ENCODE data around the gene CEMIP2.

The CEMIP2 gene

GRCh38 chr9:71769175-71770161 lies 1.2 kb upstream of the CEMIP2 start:
- peak; percentile 66 for DNase-seq

- no peak for DNase-seq
Measured at GRCh38 chr9:71767776-71768321, 464 bp downstream of the CEMIP2 start.

DNA sequence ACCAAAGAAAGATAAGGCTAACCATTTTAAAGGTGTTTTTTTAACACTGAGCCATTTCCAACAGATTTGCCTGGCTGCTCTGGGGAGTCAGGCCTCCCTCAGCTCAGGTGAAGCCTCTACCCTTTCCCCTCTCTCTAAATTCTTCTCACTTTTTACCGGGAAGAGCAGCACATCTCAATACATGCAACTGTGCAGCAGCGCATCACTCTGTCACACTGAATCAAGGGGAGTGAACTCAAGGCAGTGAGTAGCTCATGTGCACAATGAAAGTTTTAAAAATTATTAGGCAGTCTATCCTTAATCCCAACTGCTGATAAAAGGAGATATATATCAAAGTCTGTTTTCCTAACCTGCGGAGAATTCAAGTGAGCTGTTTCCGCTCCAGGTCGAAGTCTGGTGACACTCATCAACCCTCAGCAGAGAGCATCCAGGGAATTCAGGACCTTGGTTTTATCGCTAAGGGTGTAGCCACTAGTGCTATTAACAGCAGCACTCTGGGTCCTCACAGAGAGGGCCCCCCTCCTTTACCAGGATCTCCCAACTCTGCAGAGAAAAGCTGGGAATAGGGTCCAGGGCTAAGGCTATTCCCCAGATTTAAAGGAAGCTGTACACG lies 1.0 kb downstream of the CEMIP2 start:
- DNase-seq, result no peak

DNA sequence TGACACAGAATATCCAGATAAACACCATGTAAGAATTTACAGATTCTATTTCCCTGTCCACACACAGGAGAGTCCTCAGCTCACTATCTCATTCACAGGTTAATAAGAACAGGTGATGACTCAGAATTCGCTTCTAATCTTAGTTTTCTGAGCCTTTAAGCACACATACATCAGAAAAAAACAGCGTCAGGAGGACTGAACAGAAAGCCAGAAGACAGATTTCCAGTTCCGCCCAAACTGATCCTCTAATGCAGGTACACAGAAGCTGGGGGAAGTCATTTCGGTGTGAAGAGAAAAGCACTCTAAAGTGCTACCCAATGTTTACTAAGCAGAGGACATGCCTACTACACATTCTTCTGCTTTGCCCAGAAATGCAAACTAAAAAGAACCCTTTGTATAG lies 1.6 kb downstream of the CEMIP2 start:
- DNase-seq, result no peak

GRCh38 chr9:71765693-71766092 lies 2.6 kb downstream of the CEMIP2 start:
- DNase-seq, result no peak

GRCh38 chr9:71764891-71765290 lies 3.4 kb downstream of the CEMIP2 start:
- no peak for DNase-seq

GRCh38 chr9:71764463-71764862 lies 3.9 kb downstream of the CEMIP2 start:
- DNase-seq, result no peak

- no peak for DNase-seq
Measured at GRCh38 chr9:71763832-71764231, 4.5 kb downstream of the CEMIP2 start.

DNA sequence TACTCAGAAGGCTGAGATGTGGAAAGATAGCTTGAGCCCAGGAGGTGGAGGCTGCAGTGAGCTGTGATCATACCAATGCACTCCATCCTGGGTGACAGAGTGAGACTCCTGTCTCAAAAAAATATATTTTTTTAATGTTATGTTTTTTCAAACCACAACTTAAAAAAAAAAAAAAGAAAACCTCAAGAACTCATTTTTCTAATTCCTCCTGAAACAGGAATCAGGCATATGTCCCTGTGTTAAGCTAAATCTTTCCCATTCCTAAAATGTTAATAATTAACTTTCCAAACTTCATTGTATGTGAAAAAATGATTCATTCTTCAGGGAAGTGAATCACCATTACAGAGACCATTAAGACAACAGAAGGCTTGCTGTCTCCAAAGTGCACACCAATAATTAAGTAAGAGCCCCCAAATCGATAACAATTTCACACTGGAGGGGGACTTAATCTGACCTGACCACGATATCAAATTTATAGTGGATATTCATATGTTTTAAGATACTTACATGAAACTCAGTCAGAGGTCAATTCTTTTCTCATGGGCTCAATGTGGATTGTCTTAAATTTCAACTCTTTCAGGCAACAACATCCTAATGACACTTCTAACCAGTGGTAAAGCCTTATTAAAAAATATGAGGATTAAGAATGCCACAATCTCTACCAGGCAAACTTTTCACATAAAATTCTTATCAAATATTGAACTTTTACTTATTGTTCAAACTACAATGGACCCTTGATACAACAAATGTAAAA lies 5.2 kb downstream of the CEMIP2 start:
- no peak for DNase-seq

GRCh38 chr9:71761938-71762353 lies 6.4 kb downstream of the CEMIP2 start:
- no peak for DNase-seq

- DNase-seq, result no peak
Measured at GRCh38 chr9:71760901-71761300, 7.4 kb downstream of the CEMIP2 start.

DNA sequence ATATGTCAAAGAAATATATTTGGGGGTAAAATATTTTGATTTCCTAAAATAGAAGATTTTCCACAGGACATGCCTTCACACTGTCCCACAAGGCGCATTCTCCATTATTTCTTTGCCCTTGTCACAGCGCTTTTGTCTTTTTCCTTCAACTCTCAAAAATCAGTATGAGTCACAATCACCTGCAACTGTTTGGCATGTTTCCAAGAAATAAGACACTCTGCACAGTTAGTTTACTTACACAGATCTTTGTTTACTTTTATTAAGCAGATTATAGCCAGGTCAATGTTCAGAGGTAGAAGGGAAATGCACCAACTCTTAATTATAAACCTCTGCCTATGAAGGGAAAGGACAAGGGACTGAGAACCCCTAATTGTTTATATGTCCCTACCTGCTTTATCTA lies 9.5 kb downstream of the CEMIP2 start:
- no peak for DNase-seq

GRCh38 chr9:71758277-71758676 lies 10.0 kb downstream of the CEMIP2 start:
- DNase-seq, result no peak

GRCh38 chr9:71756753-71757152 lies 11.6 kb downstream of the CEMIP2 start:
- DNase-seq, result no peak

- no peak for DNase-seq
Measured at GRCh38 chr9:71755869-71756268, 12.4 kb downstream of the CEMIP2 start.

GRCh38 chr9:71755230-71755629 lies 13.1 kb downstream of the CEMIP2 start:
- no peak for DNase-seq

GRCh38 chr9:71754151-71754550 lies 14.2 kb downstream of the CEMIP2 start:
- DNase-seq, result no peak

- DNase-seq, result no peak
Measured at GRCh38 chr9:71752928-71753327, 15.4 kb downstream of the CEMIP2 start.

- DNase-seq, result no peak
Measured at GRCh38 chr9:71752352-71752751, 16.0 kb downstream of the CEMIP2 start.

GRCh38 chr9:71748280-71748743 lies 20.0 kb downstream of the CEMIP2 start:
- no peak for DNase-seq

DNA sequence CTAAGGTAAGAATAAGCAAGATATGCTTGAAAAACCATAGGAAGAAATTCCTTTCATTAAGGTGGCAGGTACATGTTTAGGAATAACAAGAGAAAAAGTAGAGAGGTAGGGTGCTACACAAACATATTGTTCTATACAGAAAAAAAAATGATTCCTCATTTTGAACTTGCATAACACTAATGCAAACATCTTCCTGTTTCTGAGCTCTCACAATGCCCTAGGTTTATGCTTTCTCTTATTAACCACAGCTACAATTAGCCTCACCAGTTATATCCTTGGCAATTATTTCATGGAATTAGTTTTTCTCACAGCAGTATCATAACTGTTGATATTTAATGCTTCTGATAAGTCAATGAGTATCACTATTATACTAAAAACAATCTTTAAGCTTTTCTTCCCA lies 20.7 kb downstream of the CEMIP2 start:
- no peak for DNase-seq

DNA sequence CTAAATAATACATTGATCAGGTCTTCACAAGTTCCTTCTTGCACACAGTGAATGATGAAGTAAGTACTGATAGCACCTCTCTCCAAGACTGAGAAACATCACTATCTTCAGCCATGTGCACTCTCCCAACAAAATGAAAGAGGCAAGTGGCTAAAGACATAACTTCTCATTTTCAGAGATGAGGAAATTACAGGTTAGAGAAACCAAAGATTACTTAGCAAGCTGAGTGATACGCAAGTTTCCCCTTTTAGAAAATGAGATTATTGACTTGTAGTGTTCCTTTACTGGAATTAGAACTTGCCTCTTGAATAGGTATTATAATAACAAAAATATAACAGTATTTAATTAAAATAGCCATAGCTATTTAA lies 21.6 kb downstream of the CEMIP2 start:
- DNase-seq, result no peak
